Activated naive CD4-positive, alpha-beta T cell treated with anti-CD3 and anti-CD28 coated beads for 36 hours (primary cell): Measurements from ENCODE around the gene KIAA1549. TPM values are rescaled to one million over a fixed set of nuclear protein-coding genes. Genes with fewer than 3 reads are reported as not detected.
"Not testable (repeated sequence)": the region's sequence is repeated elsewhere in the genome, so short reads cannot be mapped to it uniquely, and the experiment has no call there.

Experiments used
- CTCF ChIA-PET: fragments of 350-600 bp; sonication (Branson Sonifier 250); formaldehyde crosslinking; loops from one replicate; lab custom pipeline; 2021; ENCODE audit warnings: antibody characterized with exemption; lab: Charles Lee
- DNase-seq: peaks from one replicate; pipeline ENCODE4 v3.0.0-alpha.2; 2020
- H3K27ac Mint-ChIP-seq: one replicate; pipeline ENCODE4 v1.8.0; 2021; ENCODE audit warnings: mild to moderate bottlenecking, mixed read lengths
- H3K27me3 Mint-ChIP-seq: one replicate; pipeline ENCODE4 v1.8.0; 2021; ENCODE audit warnings: low read depth, mixed read lengths
- H3K36me3 Mint-ChIP-seq: one replicate; pipeline ENCODE4 v1.8.0; 2021; ENCODE audit warnings: low read depth, mixed read lengths
- H3K4me1 Mint-ChIP-seq: one replicate; pipeline ENCODE4 v1.8.0; 2021; ENCODE audit warnings: low read depth, mixed read lengths
- H3K4me3 Mint-ChIP-seq: one replicate; pipeline ENCODE4 v1.8.0; 2021; ENCODE audit warnings: mild to moderate bottlenecking, moderate library complexity, mixed read lengths
- H3K9me3 Mint-ChIP-seq: one replicate; pipeline ENCODE4 v1.8.0; 2021; ENCODE audit warnings: mixed read lengths
- intact Hi-C: fragments of 100-400 bp; cut with micrococcal nuclease; formaldehyde crosslinking; loops from one replicate; pipeline ENCODE4 v1.15.1; 2023
- total RNA-seq, 2 experiments: library from RNA; stranded (reverse); gene quantifications; one replicate each; pipeline ENCODE4 v1.2.3, GENCODE V29; 2021

KIAA1549 gene
- total RNA-seq, 2 experiments from 2014 or later: 0.60 to 0.67 TPM

DNA sequence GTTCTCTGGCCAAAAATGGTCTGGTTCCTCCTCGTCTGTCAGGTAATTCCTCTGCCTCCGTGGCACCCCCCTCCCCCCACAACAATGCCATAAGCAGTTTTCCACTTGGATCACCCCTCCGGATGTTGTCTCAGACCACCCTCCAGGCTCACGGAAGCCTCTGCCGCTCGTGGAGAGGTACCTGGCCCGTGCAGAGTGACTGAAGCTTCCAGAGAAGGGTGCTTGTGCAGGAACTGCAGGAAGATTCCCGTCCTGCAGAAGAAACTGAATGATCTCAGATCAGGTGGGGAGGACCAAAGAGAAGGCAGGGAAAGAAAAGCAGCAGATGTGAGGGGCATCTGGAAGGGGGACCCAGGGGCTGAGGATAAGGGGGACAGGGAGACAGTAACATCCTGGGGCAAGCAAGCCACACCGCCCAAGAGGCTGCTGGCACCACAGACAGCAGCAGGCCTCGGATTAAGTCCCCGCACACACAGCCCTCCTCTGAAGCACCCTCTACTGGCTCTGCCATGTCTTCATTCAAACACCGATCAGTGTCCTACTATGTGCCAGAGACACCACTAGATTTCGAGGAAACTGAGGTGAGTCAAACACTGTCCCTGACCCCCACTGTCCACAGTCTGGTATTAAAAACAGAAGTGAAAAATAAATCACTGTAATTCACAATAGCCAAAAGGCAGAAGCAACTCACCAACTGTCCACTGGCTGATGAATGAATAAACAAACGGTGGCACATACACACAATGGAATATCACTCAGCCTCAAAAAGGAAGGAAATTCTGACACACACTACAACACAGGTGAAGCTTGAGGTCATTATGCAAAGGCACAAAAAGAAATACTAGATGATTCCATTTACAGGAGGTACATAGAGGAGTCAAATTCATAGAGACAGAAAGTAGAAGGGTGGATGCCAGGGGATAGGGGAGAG is 26.4 kb downstream of the KIAA1549 start:
- H3K4me3 Mint-ChIP-seq: no peak overlapping the region
- no peaks in the 10 kb centered on the region for H3K27me3 Mint-ChIP-seq
- no peaks in the 10 kb centered on the region for H3K4me1 Mint-ChIP-seq
- intact Hi-C loops: no loop called here
- peaks cover 9% of the 10 kb centered on the region for H3K9me3 Mint-ChIP-seq
- no peak for DNase-seq
- H3K27ac Mint-ChIP-seq: no peak overlapping the region
- CTCF ChIA-PET: no interaction called here
- H3K36me3 Mint-ChIP-seq: no peaks in the 10 kb centered on the region

DNA sequence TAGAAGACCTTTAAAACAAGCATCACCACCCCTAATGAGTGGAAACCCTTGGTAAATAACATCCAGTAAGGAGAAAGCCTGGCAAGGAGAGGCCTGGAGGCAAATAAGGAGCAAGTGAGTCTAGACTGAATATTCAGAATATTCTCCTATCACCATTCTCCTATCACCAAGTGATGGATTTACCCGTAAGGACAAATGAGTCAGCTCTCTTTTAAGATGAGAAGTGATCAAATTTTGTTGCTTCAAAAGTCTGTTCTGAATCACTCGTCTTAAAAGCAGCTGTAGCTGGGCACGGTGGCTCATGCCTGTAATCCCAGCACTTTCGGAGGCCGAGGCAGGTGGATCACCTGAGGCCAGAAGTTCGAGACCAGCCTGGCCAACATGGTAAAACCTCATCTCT is 28.4 kb downstream of the KIAA1549 start:
- Mint-ChIP-seq H3K9me3 (peaks cover 9% of the 10 kb centered on the region), H3K4me1 (no peaks in the 10 kb centered on the region), H3K27ac (no peak overlapping the region), H3K36me3 (no peaks in the 10 kb centered on the region), H3K4me3 (no peak overlapping the region), H3K27me3 (no peaks in the 10 kb centered on the region)
- no peak for DNase-seq
- intact Hi-C loops: no loop called here
- CTCF ChIA-PET: no interaction called here

DNA sequence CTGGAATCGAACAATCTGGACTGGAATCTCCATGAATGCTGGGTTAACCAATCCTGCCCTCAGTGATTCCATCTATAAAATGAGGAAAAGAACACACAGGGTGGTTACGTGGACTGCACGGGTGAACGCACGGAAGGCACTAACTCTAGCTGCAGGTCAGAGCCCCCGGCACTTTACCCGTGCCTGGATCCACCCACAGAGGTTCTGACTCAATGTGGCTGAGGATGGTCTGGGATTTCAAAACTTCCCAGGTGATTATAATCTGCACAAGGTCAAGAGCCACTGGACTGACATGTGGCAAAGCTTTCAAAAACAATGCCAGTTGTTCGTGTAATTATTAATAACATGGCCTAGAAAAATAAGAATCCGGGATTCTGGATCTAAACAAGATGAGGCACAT is 29.2 kb downstream of the KIAA1549 start:
- DNase-seq: no peak
- peaks cover 7% of the 10 kb centered on the region for H3K9me3 Mint-ChIP-seq
- H3K4me3 Mint-ChIP-seq: no peak overlapping the region
- CTCF ChIA-PET: no interaction called here
- H3K27ac Mint-ChIP-seq: no peak overlapping the region
- H3K4me1 Mint-ChIP-seq: no peaks in the 10 kb centered on the region
- no peaks in the 10 kb centered on the region for H3K27me3 Mint-ChIP-seq
- intact Hi-C loops: no loop called here
- no peaks in the 10 kb centered on the region for H3K36me3 Mint-ChIP-seq

DNA sequence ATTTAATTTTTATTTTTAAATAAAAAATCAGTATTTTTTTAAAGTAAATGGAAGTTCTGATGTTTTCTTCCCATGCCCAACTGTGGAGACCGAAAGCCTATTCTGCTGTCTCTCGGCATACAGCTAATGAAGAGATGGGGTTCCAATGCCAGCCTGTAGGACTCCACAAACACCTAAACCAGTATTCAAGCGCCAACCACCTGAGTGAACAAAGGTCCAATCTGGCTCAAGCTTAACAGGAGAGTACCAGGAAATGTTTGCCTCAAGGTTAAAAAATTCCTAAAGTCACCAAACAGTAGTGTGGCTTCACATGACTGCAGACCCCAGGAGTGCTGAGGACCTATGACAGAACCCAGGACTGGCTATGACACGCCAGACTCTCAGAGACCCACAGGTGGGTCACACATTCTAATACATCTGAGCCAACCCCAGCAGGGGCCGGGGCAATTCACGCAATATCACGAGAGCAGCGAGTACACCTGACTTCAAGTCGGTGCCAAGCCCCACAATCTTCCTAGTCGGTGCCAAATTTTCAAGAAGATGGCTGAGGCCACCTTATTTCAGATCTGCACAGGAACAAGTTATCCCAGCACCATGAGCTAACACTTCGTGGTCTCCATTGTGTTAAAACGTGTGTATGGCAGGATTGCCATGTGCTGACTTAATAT is 31.6 kb downstream of the KIAA1549 start:
- Mint-ChIP-seq H3K27me3 (no peaks in the 10 kb centered on the region), H3K36me3 (no peaks in the 10 kb centered on the region), H3K4me3 (no peak overlapping the region), H3K4me1 (no peaks in the 10 kb centered on the region), H3K27ac (no peak overlapping the region), H3K9me3 (no peaks in the 10 kb centered on the region)
- intact Hi-C loops: no loop called here
- CTCF ChIA-PET: no interaction called here
- DNase-seq: no peak

DNA sequence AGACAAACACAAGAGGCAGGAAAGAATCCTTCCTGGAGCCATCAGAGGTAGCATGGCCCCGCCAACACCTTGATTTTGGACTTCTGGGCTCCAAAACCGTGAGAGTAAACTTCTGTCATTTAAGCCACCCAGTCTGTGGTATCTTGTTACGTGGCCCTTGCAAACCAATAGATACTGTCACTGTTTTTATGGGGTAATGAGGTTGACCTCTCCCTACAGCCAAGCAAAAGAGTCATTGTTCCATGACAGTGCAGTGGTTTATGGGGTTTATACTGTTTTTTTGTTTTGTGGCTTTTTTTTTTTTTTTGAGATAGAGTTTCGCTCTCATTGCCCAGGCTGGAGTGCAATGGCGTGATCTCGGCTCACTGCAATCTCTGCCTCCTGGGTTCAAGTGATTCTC is 32.8 kb downstream of the KIAA1549 start:
- H3K36me3 Mint-ChIP-seq: no peaks in the 10 kb centered on the region
- no peak overlapping the region for H3K4me3 Mint-ChIP-seq
- H3K9me3 Mint-ChIP-seq: no peaks in the 10 kb centered on the region
- intact Hi-C loops: no loop called here
- no peak for DNase-seq
- H3K4me1 Mint-ChIP-seq: no peaks in the 10 kb centered on the region
- no peaks in the 10 kb centered on the region for H3K27me3 Mint-ChIP-seq
- no peak overlapping the region for H3K27ac Mint-ChIP-seq
- CTCF ChIA-PET: no interaction called here

DNA sequence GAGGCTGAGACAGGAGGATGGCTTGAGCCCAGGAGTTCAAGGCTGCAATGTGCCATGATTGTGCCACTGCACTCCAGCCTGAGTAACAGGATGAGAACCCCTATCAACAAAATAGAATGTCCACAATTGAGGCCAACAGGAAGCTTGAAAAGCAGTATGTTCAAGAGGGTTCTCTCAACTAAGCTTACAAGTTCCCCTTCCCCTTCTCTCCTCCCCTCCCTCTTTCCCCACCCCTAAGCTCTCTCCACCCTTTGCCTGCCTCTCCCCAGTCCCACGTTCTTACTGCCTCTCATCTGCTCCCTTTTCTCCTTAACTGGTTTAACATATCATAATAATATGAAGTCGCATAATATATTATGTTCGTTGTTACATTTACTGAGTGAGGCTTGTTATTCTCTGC is 35.4 kb downstream of the KIAA1549 start:
- H3K4me1 Mint-ChIP-seq: no peaks in the 10 kb centered on the region
- no peaks in the 10 kb centered on the region for H3K9me3 Mint-ChIP-seq
- H3K36me3 Mint-ChIP-seq: no peaks in the 10 kb centered on the region
- no peak overlapping the region for H3K4me3 Mint-ChIP-seq
- H3K27me3 Mint-ChIP-seq: no peaks in the 10 kb centered on the region
- DNase-seq: no peak
- intact Hi-C loops: loop anchor here (2.0 kb wide), 1 partner anchor 17 kb away; no protein-coding TSS in a partner anchor
- no peak overlapping the region for H3K27ac Mint-ChIP-seq
- CTCF ChIA-PET: no interaction called here

DNA sequence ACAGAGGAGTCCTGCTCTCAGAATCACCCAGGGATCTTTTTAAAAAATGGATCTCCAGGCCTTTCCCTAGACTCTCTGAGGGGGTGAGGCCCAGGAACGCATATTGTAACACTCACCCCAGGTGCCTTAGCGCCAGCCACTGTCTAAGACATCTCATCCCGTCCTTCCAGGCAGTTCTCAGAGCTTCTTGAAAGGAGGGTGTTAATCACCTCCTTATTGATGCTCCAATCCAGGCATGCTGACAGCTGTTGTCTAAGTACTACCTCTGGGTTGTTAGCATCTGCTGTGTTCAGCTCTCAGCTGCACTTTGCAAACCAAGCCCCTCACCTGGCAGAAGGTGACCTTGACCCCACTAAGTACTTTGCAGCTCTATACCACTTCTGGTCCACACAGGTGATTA is 36.0 kb downstream of the KIAA1549 start:
- H3K4me1 Mint-ChIP-seq: no peaks in the 10 kb centered on the region
- H3K9me3 Mint-ChIP-seq: no peaks in the 10 kb centered on the region
- no peak overlapping the region for H3K27ac Mint-ChIP-seq

DNA sequence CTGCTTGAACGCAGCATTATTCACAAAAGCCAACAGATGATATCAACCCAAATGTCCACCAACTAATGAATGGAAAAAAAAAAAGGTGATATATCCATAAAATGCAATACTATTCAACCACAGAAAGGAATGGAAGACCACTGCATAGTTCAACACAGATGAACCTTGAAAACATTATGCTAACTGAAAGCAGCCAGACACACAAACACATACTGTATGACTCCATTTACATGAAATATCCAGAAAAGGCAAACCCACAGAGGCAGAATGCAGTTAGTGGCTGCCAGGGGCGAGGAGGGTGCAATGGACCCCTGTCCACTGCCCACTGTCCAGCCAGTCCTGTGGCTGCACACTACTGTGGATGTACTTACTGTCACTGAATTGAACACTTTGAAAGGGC is 36.6 kb downstream of the KIAA1549 start:
- no peaks in the 10 kb centered on the region for H3K9me3 Mint-ChIP-seq
- H3K4me3 Mint-ChIP-seq: no peak overlapping the region

More for the DNA sequence above, 36.0 kb downstream of the KIAA1549 start:
- H3K36me3 Mint-ChIP-seq: no peaks in the 10 kb centered on the region
- intact Hi-C loops: loop anchor here (2.0 kb wide), 1 partner anchor 16 kb away; no protein-coding TSS in a partner anchor
- DNase-seq: no peak
- H3K27me3 Mint-ChIP-seq: no peaks in the 10 kb centered on the region
- H3K4me3 Mint-ChIP-seq: no peak overlapping the region
- CTCF ChIA-PET: no interaction called here

DNA sequence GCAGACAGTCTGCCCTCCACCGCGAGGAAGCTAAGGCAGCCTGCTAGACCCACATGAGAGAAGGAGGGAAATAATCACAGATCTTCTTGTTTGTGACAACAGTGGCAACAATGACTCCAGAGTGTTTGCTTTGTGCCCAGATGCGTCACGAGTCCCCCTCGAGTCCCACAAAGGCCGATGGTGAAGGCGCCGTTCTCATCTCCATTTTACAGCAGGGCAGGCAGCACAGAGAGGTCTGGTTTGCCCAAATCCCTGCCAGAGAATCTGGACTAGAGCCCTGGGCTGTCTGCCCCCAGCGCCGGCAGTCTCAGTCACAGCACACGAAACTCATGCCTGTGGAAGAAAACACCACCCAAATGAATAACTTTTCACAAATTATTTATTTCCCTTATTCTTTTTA is 38.1 kb downstream of the KIAA1549 start:
- intact Hi-C loops: no loop called here
- H3K36me3 Mint-ChIP-seq: no peaks in the 10 kb centered on the region

More for the DNA sequence above, 36.6 kb downstream of the KIAA1549 start:
- H3K27ac Mint-ChIP-seq: no peak overlapping the region
- intact Hi-C loops: loop anchor here (2.0 kb wide), 1 partner anchor 16 kb away; no protein-coding TSS in a partner anchor
- H3K4me1 Mint-ChIP-seq: no peaks in the 10 kb centered on the region
- no peak for DNase-seq
- CTCF ChIA-PET: no interaction called here
- H3K27me3 Mint-ChIP-seq: no peaks in the 10 kb centered on the region
- no peaks in the 10 kb centered on the region for H3K36me3 Mint-ChIP-seq

DNA sequence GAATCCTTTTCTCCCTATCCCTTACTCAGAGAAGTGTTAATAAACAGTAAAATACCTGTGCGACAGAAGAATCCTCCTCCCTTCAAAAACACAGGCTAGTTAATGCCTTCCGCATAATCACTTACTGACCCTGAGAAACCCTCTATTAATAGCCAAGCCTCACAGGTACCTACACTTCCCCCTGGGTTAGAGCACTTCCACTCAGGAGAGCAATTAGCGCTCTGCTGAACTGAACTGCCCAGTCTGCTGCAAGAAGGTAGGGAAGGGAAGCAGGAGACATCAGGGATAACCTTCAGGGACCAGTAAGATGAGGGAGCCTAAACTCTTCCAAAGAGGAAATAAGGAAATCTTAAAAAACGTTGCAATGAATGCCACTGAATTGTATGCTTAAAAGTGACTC is 39.6 kb downstream of the KIAA1549 start:
- no peaks in the 10 kb centered on the region for H3K27me3 Mint-ChIP-seq
- no peaks in the 10 kb centered on the region for H3K9me3 Mint-ChIP-seq
- H3K4me1 Mint-ChIP-seq: no peaks in the 10 kb centered on the region
- no peak overlapping the region for H3K4me3 Mint-ChIP-seq
- intact Hi-C loops: no loop called here
- no peaks in the 10 kb centered on the region for H3K36me3 Mint-ChIP-seq
- CTCF ChIA-PET: no interaction called here
- DNase-seq: no peak
- H3K27ac Mint-ChIP-seq: no peak overlapping the region

More for the DNA sequence above, 38.1 kb downstream of the KIAA1549 start:
- Mint-ChIP-seq H3K4me3 (no peak overlapping the region), H3K4me1 (no peaks in the 10 kb centered on the region), H3K27ac (no peak overlapping the region), H3K9me3 (no peaks in the 10 kb centered on the region), H3K27me3 (no peaks in the 10 kb centered on the region)
- no peak for DNase-seq
- CTCF ChIA-PET: no interaction called here

DNA sequence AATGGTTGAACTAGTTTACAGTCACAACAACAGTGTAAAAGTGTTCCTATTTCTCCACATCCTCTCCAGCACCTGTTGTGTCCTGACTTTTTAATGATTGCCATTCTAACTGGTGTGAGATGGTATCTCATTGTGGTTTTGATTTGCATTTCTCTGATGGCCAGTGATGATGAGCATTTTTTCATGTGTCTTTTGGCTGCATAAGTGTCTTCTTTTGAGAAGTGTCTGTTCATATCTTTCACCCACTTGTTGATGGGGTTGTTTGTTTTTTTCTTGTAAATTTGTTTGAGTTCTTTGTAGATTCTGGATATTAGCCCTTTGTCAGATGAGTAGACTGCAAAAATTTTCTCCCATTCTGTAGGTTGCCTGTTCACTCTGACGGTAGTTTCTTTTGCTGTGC is 40.6 kb downstream of the KIAA1549 start:
- not testable (repeated sequence) for H3K4me1 Mint-ChIP-seq, H3K4me3 Mint-ChIP-seq

DNA sequence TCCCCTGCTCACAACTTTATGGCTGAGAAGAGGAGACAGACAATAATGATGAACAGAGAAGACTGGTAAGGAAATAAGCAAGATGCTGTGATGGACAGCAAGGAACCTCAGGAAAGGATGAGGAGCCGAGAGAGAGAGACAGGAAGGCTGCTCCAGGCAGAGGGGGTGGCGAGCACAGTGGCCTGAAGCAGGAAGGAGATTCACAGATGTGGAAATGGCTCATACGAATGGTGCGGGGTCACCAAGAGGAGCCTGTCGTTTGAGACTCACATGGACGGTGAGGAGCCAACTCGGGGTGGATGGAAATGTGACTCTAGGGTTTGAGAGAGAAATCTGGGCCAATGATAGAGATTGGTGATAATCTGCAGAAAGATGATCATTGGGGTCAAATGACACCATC is 43.7 kb downstream of the KIAA1549 start:
- intact Hi-C loops: no loop called here
- DNase-seq: no peak
- no peak overlapping the region for H3K27ac Mint-ChIP-seq
- no peaks in the 10 kb centered on the region for H3K36me3 Mint-ChIP-seq
- CTCF ChIA-PET: no interaction called here
- no peaks in the 10 kb centered on the region for H3K27me3 Mint-ChIP-seq
- no peak overlapping the region for H3K4me3 Mint-ChIP-seq
- H3K9me3 Mint-ChIP-seq: no peaks in the 10 kb centered on the region
- no peaks in the 10 kb centered on the region for H3K4me1 Mint-ChIP-seq

More for the DNA sequence above, 40.6 kb downstream of the KIAA1549 start:
- DNase-seq, intact Hi-C loops, H3K9me3 Mint-ChIP-seq, H3K27ac Mint-ChIP-seq, H3K27me3 Mint-ChIP-seq, CTCF ChIA-PET, H3K36me3 Mint-ChIP-seq: not testable (repeated sequence)
